Activated CD8-positive, alpha-beta memory T cell treated with anti-CD3 and anti-CD28 coated beads, Interleukin-2, amount 50 U/mL, for 24 hours (primary cell): ENCODE results near the gene AP1AR.

ENCODE experiments used
- DNase-seq: peaks from one replicate; pipeline ENCODE4 v3.0.0-alpha.2; 2020; ENCODE audit errors: extremely low read depth

Gene AP1AR

GRCh38 chr4:112222219-112222955, 9.2 kb upstream of the AP1AR start:
- DNase-seq = no peak

- DNase-seq = no peak
These were observed 6.4 kb upstream of the AP1AR start for GRCh38 chr4:112225157-112225556.

GRCh38 chr4:112230879-112231778, 458 bp upstream of the AP1AR start:
- DNase-seq = peak; percentile 92

- peak; percentile 8 for DNase-seq
These were observed 3.5 kb downstream of the AP1AR start for GRCh38 chr4:112234952-112235609.

- DNase-seq = no peak
These were observed 4.5 kb downstream of the AP1AR start for GRCh38 chr4:112236040-112236439.

- DNase-seq = no peak
These were observed 7.2 kb downstream of the AP1AR start for GRCh38 chr4:112238833-112239232.

GRCh38 chr4:112245383-112245782, 13.8 kb downstream of the AP1AR start:
- no peak for DNase-seq

GRCh38 chr4:112247021-112247420, 15.4 kb downstream of the AP1AR start:
- no peak for DNase-seq

- DNase-seq = no peak
These were observed 19.5 kb downstream of the AP1AR start for GRCh38 chr4:112251019-112251643.

- DNase-seq = no peak
These were observed 20.6 kb downstream of the AP1AR start for GRCh38 chr4:112252234-112252633.

GRCh38 chr4:112253382-112254000, 21.9 kb downstream of the AP1AR start:
- DNase-seq = no peak

GRCh38 chr4:112257098-112257497, 25.5 kb downstream of the AP1AR start:
- DNase-seq = no peak

GRCh38 chr4:112266823-112267222, 35.2 kb downstream of the AP1AR start:
- no peak for DNase-seq

- DNase-seq = no peak
These were observed 38.5 kb downstream of the AP1AR start for GRCh38 chr4:112270051-112270450.

- no peak for DNase-seq
These were observed 39.2 kb downstream of the AP1AR start for GRCh38 chr4:112270640-112271421.

GRCh38 chr4:112272292-112272691, 40.7 kb downstream of the AP1AR start:
- no peak for DNase-seq

- no peak for DNase-seq
These were observed 43.4 kb downstream of the AP1AR start for GRCh38 chr4:112274959-112275358.

- no peak for DNase-seq
These were observed 44.5 kb downstream of the AP1AR start for GRCh38 chr4:112276113-112276512.

- no peak for DNase-seq
These were observed 45.6 kb downstream of the AP1AR start for GRCh38 chr4:112277220-112277619.

GRCh38 chr4:112277705-112278448, 46.3 kb downstream of the AP1AR start:
- DNase-seq = no peak
